GM12878 (cell line): ENCODE measurements around the gene ST3GAL5. TPM values are rescaled to one million over a fixed set of nuclear protein-coding genes. Genes with fewer than 3 reads are reported as not detected.

ENCODE experiments used
- ATAC-seq: fragments of 200-7000 bp; cut with Tn5 transposase; 3 replicates; pipeline ENCODE4 v1.9.1; 2020; ENCODE audit warnings: mild to moderate bottlenecking, moderate library complexity
- BruUV-seq: library from RNA; stranded (reverse); fragments of 400-500 nt; replicated peaks from 2 replicates; lab custom pipeline; 2021; lab: Mats Ljungman, UMichigan
- CTCF ChIA-PET: fragments of 300-600 bp; sonication (Branson Sonifier 250); formaldehyde crosslinking; extraction: SDS; loops from one replicate; lab custom pipeline; 2021; ENCODE audit warnings: inconsistent platforms; lab: Yijun Ruan, JAX
- POLR2A ChIA-PET: fragments of 350-600 bp; formaldehyde crosslinking; extraction: SDS; loops from one replicate; lab custom pipeline; 2021; ENCODE audit warnings: inconsistent platforms; lab: Charles Lee
- RAD21 ChIA-PET: fragments of 300-600 bp; sonication (Branson Sonifier 250); formaldehyde crosslinking; loops from one replicate; lab custom pipeline; 2023; ENCODE audit warnings: antibody characterized with exemption; ENCODE audit not compliant: unreplicated experiment; lab: Charles Lee
- SMC1A ChIA-PET: fragments of 300-600 bp; sonication (Branson Sonifier 250); formaldehyde crosslinking; loops from one replicate; lab custom pipeline; 2023; ENCODE audit not compliant: unreplicated experiment, uncharacterized antibody; lab: Charles Lee
- DNase-seq: peaks from one replicate; pipeline ENCODE4 v3.0.0-alpha.2; 2011; ENCODE audit warnings: low read depth, low spot score
- FAIRE-seq: peaks from 3 replicates; lab custom pipeline; 2011; peaks lifted over from hg19 to GRCh38; lab: Jason Lieb, UNC
- H2AFZ ChIP-seq: 2 replicates; pipeline ENCODE4 v1.6.0; 2011; ENCODE audit warnings: low read depth, low read length, control low read depth; ENCODE audit not compliant: control insufficient read depth
- H3K27ac ChIP-seq: 2 replicates; pipeline ENCODE4 v1.5.1; 2011; ENCODE audit warnings: control low read depth; ENCODE audit not compliant: control insufficient read depth, insufficient read depth
- H3K27me3 ChIP-seq, 2 experiments: replicated peaks in 1 of 2; 2 replicates each; pipeline versions ENCODE4 v1.6.0 to v1.6.1; 2011; ENCODE audit warnings: low read length in 1 of 2; ENCODE audit not compliant: control insufficient read depth in 2 of 2, insufficient read depth in 2 of 2
- H3K36me3 ChIP-seq, 2 experiments: 2 replicates each; pipeline ENCODE4 v1.5.1; 2011; ENCODE audit warnings: low read length in 1 of 2; ENCODE audit not compliant: control insufficient read depth in 2 of 2, insufficient read depth in 2 of 2
- H3K4me1 ChIP-seq: 2 replicates; pipeline ENCODE4 v1.6.1; 2011; ENCODE audit warnings: mild to moderate bottlenecking, low read length, moderate library complexity, mixed read lengths; ENCODE audit not compliant: control insufficient read depth, insufficient read depth
- H3K4me2 ChIP-seq: 2 replicates; pipeline ENCODE4 v1.6.0; 2011; ENCODE audit warnings: control low read depth; ENCODE audit not compliant: control insufficient read depth, insufficient read depth
- H3K4me3 ChIP-seq: fragments of 200-600 bp; sonication (generic); 2 replicates; pipeline ENCODE4 v1.5.1; 2016
- H3K79me2 ChIP-seq: 2 replicates; pipeline ENCODE4 v1.6.0; 2011; ENCODE audit warnings: low read length; ENCODE audit not compliant: control insufficient read depth, insufficient read depth
- H3K9ac ChIP-seq: 2 replicates; pipeline ENCODE4 v1.8.0; 2011; ENCODE audit warnings: low read length, control low read depth, mixed read lengths; ENCODE audit not compliant: control insufficient read depth, insufficient read depth
- H3K9me3 ChIP-seq: replicated peaks from 3 replicates; pipeline ENCODE4 v1.5.1; 2011; ENCODE audit warnings: mild to moderate bottlenecking, low read length; ENCODE audit not compliant: control insufficient read depth, insufficient read depth
- H4K20me1 ChIP-seq: 2 replicates; pipeline ENCODE4 v1.6.0; 2011; ENCODE audit not compliant: control insufficient read depth, insufficient read depth
- ATF7 ChIP-seq: fragments of 450-650 bp; IDR thresholded peaks from 2 replicates; pipeline ENCODE4 v1.6.1; 2016; ENCODE audit warnings: low read depth, mild to moderate bottlenecking
- BMI1 ChIP-seq: fragments of 450-650 bp; IDR thresholded peaks from 2 replicates; pipeline ENCODE4 v1.6.1; 2016; ENCODE audit warnings: mild to moderate bottlenecking, moderate library complexity, borderline replicate concordance
- CREM ChIP-seq: IDR thresholded peaks from 2 replicates; pipeline ENCODE4 v1.6.1; 2014; ENCODE audit warnings: antibody characterized with exemption, low read depth
- ETV6 ChIP-seq, 2 experiments: fragments of 450-650 bp in 1 of 2; IDR thresholded peaks in 1 of 2; conservative IDR thresholded peaks in 1 of 2; 2 replicates each; pipeline ENCODE4 v1.6.1; 2014; ENCODE audit warnings: antibody characterized with exemption in 1 of 2, borderline replicate concordance in 1 of 2, low read depth in 1 of 2, mild to moderate bottlenecking in 1 of 2, moderate library complexity in 1 of 2
- FOXM1 ChIP-seq: IDR thresholded peaks from 2 replicates; pipeline ENCODE4 v1.6.1; 2012; ENCODE audit warnings: low read depth, mild to moderate bottlenecking, inconsistent platforms, low read length, moderate library complexity
- IKZF2 ChIP-seq, 2 experiments: fragments of 450-650 bp; IDR thresholded peaks; 2 replicates each; pipeline ENCODE4 v1.6.1; 2017; ENCODE audit warnings: mild to moderate bottlenecking in 2 of 2, moderate library complexity in 2 of 2
- IRF4 ChIP-seq: IDR thresholded peaks from 2 replicates; pipeline ENCODE4 v1.6.1; 2011; ENCODE audit warnings: low read depth, low read length
- PAX8 ChIP-seq: fragments of 450-650 bp; IDR thresholded peaks from 2 replicates; pipeline ENCODE4 v1.6.1; 2017; ENCODE audit warnings: mild to moderate bottlenecking, moderate library complexity
- POLR2AphosphoS5 ChIP-seq: IDR thresholded peaks from 2 replicates; pipeline ENCODE4 v1.6.1; 2011; ENCODE audit warnings: mild to moderate bottlenecking, low read length, inconsistent platforms
- RAD51 ChIP-seq: fragments of 450-650 bp; IDR thresholded peaks from 2 replicates; pipeline ENCODE4 v1.6.1; 2016; ENCODE audit warnings: moderate library complexity, mild to moderate bottlenecking, inconsistent platforms
- RELA ChIP-seq: fragments of 450-650 bp; IDR thresholded peaks from 2 replicates; pipeline ENCODE4 v1.8.0; 2014; ENCODE audit warnings: borderline replicate concordance; ENCODE audit not compliant: partially characterized antibody
- ZNF217 ChIP-seq: fragments of 450-650 bp; IDR thresholded peaks from 2 replicates; pipeline ENCODE4 v1.6.1; 2017; ENCODE audit warnings: antibody characterized with exemption, mild to moderate bottlenecking
- WGBS: methylation state at CpG from one replicate; pipeline ENCODE4 v1.1.6; 2016; ENCODE audit warnings: low lambda C conversion rate; ENCODE audit not compliant: insufficient replicate concordance, insufficient coverage; ENCODE audit errors: missing lambda C conversion rate; 5-methylcytosine and 5-hydroxymethylcytosine counted together
- in situ Hi-C: fragments of 300-500 bp; cut with MboI; formaldehyde crosslinking; loops from 9 replicates; pipeline ENCODE4 v1.14.3; 2018; ENCODE audit warnings: mixed read lengths
- intact Hi-C: fragments of 100-400 bp; cut with micrococcal nuclease; formaldehyde crosslinking; loops from one replicate; pipeline ENCODE4 v1.14.2; 2022; ENCODE audit not compliant: unreplicated experiment
- polyA plus RNA-seq, 11 experiments: library from polyadenylated mRNA; depleted of rRNA in 4 of 11; unstranded in 6 of 11; stranded (reverse) in 5 of 11; fragments of >200 nt; fragmentation: Nextera tagmentation in 4 of 11; fragmentation: Illumina TruSeq in 1 of 11; extraction: Ambion mirVana in 4 of 11; extraction: Trizol in 1 of 11; gene quantifications; 1 replicate in 1 of 11; 2 replicates in 10 of 11; pipeline versions ENCODE4 v1.2.1 to v1.2.3, GENCODE V29; 2011 to 2016; ENCODE audit warnings: inconsistent platforms in 2 of 11, missing spikeins in 2 of 11, low read depth in 1 of 11
- total RNA-seq, 4 experiments: library from RNA; depleted of rRNA in 3 of 4; stranded (reverse); fragments of >200 nt in 3 of 4; fragmentation: Illumina TruSeq in 1 of 4; extraction: Trizol in 1 of 4; gene quantifications; 2 replicates each; pipeline versions ENCODE4 v1.2.1 to v1.2.3, GENCODE V29; 2013 to 2021
- TF ChIP-seq, protein P1 (sequence below): fragments of 450-650 bp; IDR thresholded peaks from 2 replicates; pipeline ENCODE4 v1.6.1; 2017; ENCODE audit warnings: low read depth, mild to moderate bottlenecking, moderate library complexity
- TF ChIP-seq, protein P2 (sequence below): IDR thresholded peaks from 2 replicates; pipeline ENCODE4 v1.6.1; 2012; ENCODE audit warnings: low read length, inconsistent platforms
- TF ChIP-seq, protein P3 (sequence below): IDR thresholded peaks from 2 replicates; pipeline ENCODE4 v1.6.1; 2011; ENCODE audit warnings: low read depth, mild to moderate bottlenecking, low read length, moderate library complexity, borderline replicate concordance; ENCODE audit errors: extremely low read depth
- TF ChIP-seq, protein P4 (sequence below): fragments of 450-650 bp; IDR thresholded peaks from 2 replicates; pipeline ENCODE4 v1.6.1; 2017; ENCODE audit warnings: mild to moderate bottlenecking, low read depth, inconsistent platforms; ENCODE audit not compliant: poor library complexity, severe bottlenecking
- TF ChIP-seq, protein P5 (sequence below): fragments of 450-650 bp; IDR thresholded peaks from 2 replicates; pipeline ENCODE4 v1.6.1; 2014; ENCODE audit warnings: mild to moderate bottlenecking

ST3GAL5 gene
- total and polyA plus RNA-seq, 10 of the 15 experiments (the other 5 are each of a cell fraction or from before 2014, with no cell fraction given): 5.2 to 60.9 (median 10.2) TPM

DNA sequence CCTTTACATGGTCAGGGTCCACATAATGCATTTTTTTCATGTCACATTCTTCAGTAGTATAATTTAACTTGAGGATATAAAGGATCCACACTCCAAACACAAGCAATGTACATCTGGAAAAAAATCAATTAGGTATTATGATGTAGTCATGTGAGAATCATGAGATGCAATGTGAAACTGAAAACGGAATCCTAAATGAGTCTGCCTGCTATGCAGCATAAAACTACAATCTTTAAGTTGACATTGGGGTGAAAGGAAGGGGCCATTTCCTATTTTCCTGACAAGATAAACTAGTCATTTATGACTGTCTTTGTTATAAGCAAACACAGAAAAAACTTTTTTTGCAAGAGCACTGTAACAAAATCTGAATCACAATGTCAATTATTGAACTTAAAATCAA lies 27.6 kb downstream of the ST3GAL5 start:
- Histone ChIP-seq H3K79me2 (no peaks in the 10 kb centered on the region), H3K4me2 (peak overlapping the region; percentile 32), H3K4me1 (peaks cover 21% of the 10 kb centered on the region), H3K9me3 (no peaks in the 10 kb centered on the region), H3K36me3 (peaks cover 0 to 5% of the 10 kb centered on the region in 2 experiments; a peak in 2 of 4 replicates), H3K27ac (no peak overlapping the region; the same call in 1 of the 2 replicates), H4K20me1 (no peaks in the 10 kb centered on the region), H3K27me3 (peaks cover 0 to 3% of the 10 kb centered on the region in 2 experiments; a peak in 1 of 4 replicates), H2AFZ (no peak overlapping the region), H3K4me3 (no peak overlapping the region), H3K9ac (no peak overlapping the region)
- DNase-seq (peak; percentile 55), FAIRE-seq (peak; percentile 64), ATAC-seq (peak; percentile 76)
- intact Hi-C loops: loop anchor here (1.0 to 2.0 kb wide), 2 partner anchors 30 to 138 kb away; no protein-coding TSS in a partner anchor
- BruUV-seq: no TSS peak
- CTCF ChIA-PET: interaction anchor here (0.7 to 1.0 kb wide), 7 partner anchors 8 to 218 kb away, joined by 3 to 4 read pairs (median 3); partner anchors contain the start of gene ST3GAL5
- SMC1A ChIA-PET: interaction anchor here (0.7 to 2.7 kb wide), 6 partner anchors 10 to 211 kb away, joined by 3 to 21 read pairs (median 4); no protein-coding TSS in a partner anchor
- in situ Hi-C loops: no loop called here
- RAD21 ChIA-PET: interaction anchor here (0.9 to 1.8 kb wide), 7 partner anchors 10 to 219 kb away, joined by 3 to 11 read pairs (median 6); partner anchors contain the start of gene ST3GAL5
- WGBS: 0% methylated on average over 1 of the region's 1 CpG
- POLR2A ChIA-PET: interaction anchor here (0.6 to 3.7 kb wide), 4 partner anchors 14 to 135 kb away, joined by 3 to 34 read pairs (median 4); partner anchors contain the start of gene ST3GAL5
- TF ChIP-seq ZNF217 (0 out of 2 replicates have a peak, but pooled peaks have one; percentile 14), BMI1 (no peak), RAD51 (peak; percentile 97), PAX8 (no peak), FOXM1 (peak; percentile 49), IKZF2 (IDR thresholded peaks at IDR 0.05) (peak in 1 of 2 experiments; percentile 66; a peak in 2 of 4 replicates), ATF7 (peak; percentile 69), POLR2AphosphoS5 (no peak), CREM (no peak), IRF4 (0 out of 2 replicates have a peak, but pooled peaks have one; percentile 37), ETV6 (conservative IDR thresholded peaks at IDR 0.05 in 1 of 2, IDR thresholded peaks at IDR 0.05 in 1 of 2; ENCODE audit: borderline replicate concordance in 1 of 2, low read depth in 1 of 2) (peak in 1 of 2 experiments; percentile 70; a peak in 1 of 4 replicates), RELA (no peak)
- TF ChIP-seq, protein P1, sequence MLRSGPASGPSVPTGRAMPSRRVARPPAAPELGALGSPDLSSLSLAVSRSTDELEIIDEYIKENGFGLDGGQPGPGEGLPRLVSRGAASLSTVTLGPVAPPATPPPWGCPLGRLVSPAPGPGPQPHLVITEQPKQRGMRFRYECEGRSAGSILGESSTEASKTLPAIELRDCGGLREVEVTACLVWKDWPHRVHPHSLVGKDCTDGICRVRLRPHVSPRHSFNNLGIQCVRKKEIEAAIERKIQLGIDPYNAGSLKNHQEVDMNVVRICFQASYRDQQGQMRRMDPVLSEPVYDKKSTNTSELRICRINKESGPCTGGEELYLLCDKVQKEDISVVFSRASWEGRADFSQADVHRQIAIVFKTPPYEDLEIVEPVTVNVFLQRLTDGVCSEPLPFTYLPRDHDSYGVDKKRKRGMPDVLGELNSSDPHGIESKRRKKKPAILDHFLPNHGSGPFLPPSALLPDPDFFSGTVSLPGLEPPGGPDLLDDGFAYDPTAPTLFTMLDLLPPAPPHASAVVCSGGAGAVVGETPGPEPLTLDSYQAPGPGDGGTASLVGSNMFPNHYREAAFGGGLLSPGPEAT: peak; percentile 48; the same call in 1 of the 2 replicates
- TF ChIP-seq, protein P2, sequence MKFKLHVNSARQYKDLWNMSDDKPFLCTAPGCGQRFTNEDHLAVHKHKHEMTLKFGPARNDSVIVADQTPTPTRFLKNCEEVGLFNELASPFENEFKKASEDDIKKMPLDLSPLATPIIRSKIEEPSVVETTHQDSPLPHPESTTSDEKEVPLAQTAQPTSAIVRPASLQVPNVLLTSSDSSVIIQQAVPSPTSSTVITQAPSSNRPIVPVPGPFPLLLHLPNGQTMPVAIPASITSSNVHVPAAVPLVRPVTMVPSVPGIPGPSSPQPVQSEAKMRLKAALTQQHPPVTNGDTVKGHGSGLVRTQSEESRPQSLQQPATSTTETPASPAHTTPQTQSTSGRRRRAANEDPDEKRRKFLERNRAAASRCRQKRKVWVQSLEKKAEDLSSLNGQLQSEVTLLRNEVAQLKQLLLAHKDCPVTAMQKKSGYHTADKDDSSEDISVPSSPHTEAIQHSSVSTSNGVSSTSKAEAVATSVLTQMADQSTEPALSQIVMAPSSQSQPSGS: peak; percentile 60; the same call in 1 of the 2 replicates
- TF ChIP-seq, protein P3, sequence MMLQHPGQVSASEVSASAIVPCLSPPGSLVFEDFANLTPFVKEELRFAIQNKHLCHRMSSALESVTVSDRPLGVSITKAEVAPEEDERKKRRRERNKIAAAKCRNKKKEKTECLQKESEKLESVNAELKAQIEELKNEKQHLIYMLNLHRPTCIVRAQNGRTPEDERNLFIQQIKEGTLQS: no peak
- TF ChIP-seq, protein P4, sequence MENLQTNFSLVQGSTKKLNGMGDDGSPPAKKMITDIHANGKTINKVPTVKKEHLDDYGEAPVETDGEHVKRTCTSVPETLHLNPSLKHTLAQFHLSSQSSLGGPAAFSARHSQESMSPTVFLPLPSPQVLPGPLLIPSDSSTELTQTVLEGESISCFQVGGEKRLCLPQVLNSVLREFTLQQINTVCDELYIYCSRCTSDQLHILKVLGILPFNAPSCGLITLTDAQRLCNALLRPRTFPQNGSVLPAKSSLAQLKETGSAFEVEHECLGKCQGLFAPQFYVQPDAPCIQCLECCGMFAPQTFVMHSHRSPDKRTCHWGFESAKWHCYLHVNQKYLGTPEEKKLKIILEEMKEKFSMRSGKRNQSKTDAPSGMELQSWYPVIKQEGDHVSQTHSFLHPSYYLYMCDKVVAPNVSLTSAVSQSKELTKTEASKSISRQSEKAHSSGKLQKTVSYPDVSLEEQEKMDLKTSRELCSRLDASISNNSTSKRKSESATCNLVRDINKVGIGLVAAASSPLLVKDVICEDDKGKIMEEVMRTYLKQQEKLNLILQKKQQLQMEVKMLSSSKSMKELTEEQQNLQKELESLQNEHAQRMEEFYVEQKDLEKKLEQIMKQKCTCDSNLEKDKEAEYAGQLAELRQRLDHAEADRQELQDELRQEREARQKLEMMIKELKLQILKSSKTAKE: no peak
- TF ChIP-seq, protein P5, sequence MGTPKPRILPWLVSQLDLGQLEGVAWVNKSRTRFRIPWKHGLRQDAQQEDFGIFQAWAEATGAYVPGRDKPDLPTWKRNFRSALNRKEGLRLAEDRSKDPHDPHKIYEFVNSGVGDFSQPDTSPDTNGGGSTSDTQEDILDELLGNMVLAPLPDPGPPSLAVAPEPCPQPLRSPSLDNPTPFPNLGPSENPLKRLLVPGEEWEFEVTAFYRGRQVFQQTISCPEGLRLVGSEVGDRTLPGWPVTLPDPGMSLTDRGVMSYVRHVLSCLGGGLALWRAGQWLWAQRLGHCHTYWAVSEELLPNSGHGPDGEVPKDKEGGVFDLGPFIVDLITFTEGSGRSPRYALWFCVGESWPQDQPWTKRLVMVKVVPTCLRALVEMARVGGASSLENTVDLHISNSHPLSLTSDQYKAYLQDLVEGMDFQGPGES: no peak
